HEK293T (cell line): Measurements from ENCODE around the gene CDC42SE2.

ENCODE experiments used
- ARNT ChIP-seq: fragments of 450-650 bp; IDR thresholded peaks from 2 replicates; pipeline ENCODE4 v1.6.1; 2017; ENCODE audit warnings: mild to moderate bottlenecking
- FOXM1 ChIP-seq: fragments of 450-650 bp; IDR thresholded peaks from 2 replicates; pipeline ENCODE4 v1.6.1; 2017; ENCODE audit warnings: mild to moderate bottlenecking, borderline replicate concordance
- NFRKB ChIP-seq: fragments of 450-650 bp; IDR thresholded peaks from 2 replicates; pipeline ENCODE4 v1.6.1; 2016; ENCODE audit warnings: mild to moderate bottlenecking, moderate library complexity
- SUZ12 ChIP-seq: fragments of 450-650 bp; IDR thresholded peaks from 2 replicates; pipeline ENCODE4 v1.6.1; 2016; ENCODE audit warnings: mild to moderate bottlenecking

DNA sequence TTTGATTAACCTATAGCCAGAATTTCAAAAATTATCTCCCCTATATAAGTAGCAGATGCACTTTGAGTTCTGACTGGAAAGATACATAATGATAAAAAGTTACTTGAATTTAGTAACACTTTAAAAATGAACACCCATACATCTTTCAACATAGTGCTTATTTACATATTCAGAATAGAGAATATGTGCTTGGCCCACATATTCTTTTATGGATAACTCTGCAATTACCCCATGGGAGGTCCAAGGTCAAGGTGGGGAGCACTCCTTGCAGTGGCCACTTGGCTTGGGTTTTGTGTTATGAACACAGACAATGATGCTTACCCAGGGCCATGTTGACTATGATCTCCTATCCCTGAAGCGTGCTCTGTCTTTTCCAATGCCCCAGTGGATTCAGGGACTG, 169.3 kb downstream of the CDC42SE2 start:
- no peak for TF ChIP-seq FOXM1
- no peak for TF ChIP-seq NFRKB
- TF ChIP-seq ARNT = no peak
- TF ChIP-seq SUZ12 = no peak
